ENCODE data around the gene P2RY10.

P2RY10 gene

GRCh38 chrX:78945186-78945912 is at the start of gene P2RY10:
TSS of gene P2RY10 (plus strand) at chrX:78945391. CDS start at chrX:78960521, 15,130 bp downstream.
- TF ChIP-seq CREB1 (IDR thresholded peaks at IDR 0.05; ENCODE audit: low read depth) (no peak), YY1 (IDR thresholded peaks at IDR 0.05; ENCODE audit: low read depth) (no peak), MAX (IDR thresholded peaks at IDR 0.05) (no peak), TEAD4 (IDR thresholded peaks at IDR 0.05) (no peak), USF1 (IDR thresholded peaks at IDR 0.05) (no peak), FOXM1 (IDR thresholded peaks at IDR 0.05; ENCODE audit: borderline replicate concordance, low read depth) (no peak), RAD21 (IDR thresholded peaks at IDR 0.05; ENCODE audit: low read depth) (no peak), TCF12 (IDR thresholded peaks at IDR 0.05; ENCODE audit: low read depth) (no peak), TAF1 (IDR thresholded peaks at IDR 0.05; ENCODE audit: low read depth) (no peak), EGR1 (IDR thresholded peaks at IDR 0.05) (no peak), EP300 (IDR thresholded peaks at IDR 0.05; ENCODE audit: borderline replicate concordance) (no peak), NFIC (IDR thresholded peaks at IDR 0.05) (no peak), CEBPB (IDR thresholded peaks at IDR 0.05) (no peak), REST (IDR thresholded peaks at IDR 0.05; ENCODE audit: low read depth) (no peak), ZBTB7A (IDR thresholded peaks at IDR 0.05; ENCODE audit: low read depth) (no peak)

- TF ChIP-seq MAX (IDR thresholded peaks at IDR 0.05) (no peak), CREB1 (IDR thresholded peaks at IDR 0.05; ENCODE audit: low read depth) (no peak), CEBPB (IDR thresholded peaks at IDR 0.05) (no peak), YY1 (IDR thresholded peaks at IDR 0.05; ENCODE audit: low read depth) (no peak), REST (IDR thresholded peaks at IDR 0.05; ENCODE audit: low read depth) (no peak), USF1 (IDR thresholded peaks at IDR 0.05) (no peak), EGR1 (IDR thresholded peaks at IDR 0.05) (no peak)
These were observed 22.4 kb upstream of the P2RY10 start for GRCh38 chrX:78922754-78923153.

- TF ChIP-seq MAX (IDR thresholded peaks at IDR 0.05): no peak
- TF ChIP-seq CREB1 (IDR thresholded peaks at IDR 0.05; ENCODE audit: low read depth): no peak
- no peak for TF ChIP-seq TAF1 (IDR thresholded peaks at IDR 0.05; ENCODE audit: low read depth)
- TF ChIP-seq REST (IDR thresholded peaks at IDR 0.05; ENCODE audit: low read depth): no peak
- TF ChIP-seq USF1 (IDR thresholded peaks at IDR 0.05): no peak
- TF ChIP-seq TEAD4 (IDR thresholded peaks at IDR 0.05): no peak
- no peak for TF ChIP-seq YY1 (IDR thresholded peaks at IDR 0.05; ENCODE audit: low read depth)
- no peak for TF ChIP-seq CEBPB (IDR thresholded peaks at IDR 0.05)
- TF ChIP-seq TCF12 (IDR thresholded peaks at IDR 0.05; ENCODE audit: low read depth): no peak
- TF ChIP-seq NFIC (IDR thresholded peaks at IDR 0.05): no peak
These were observed 21.8 kb upstream of the P2RY10 start for GRCh38 chrX:78923198-78924015.

Data from Ishikawa (cell line).